ENCODE data around the gene SNPH.

GRCh38 chr20:1247689-1248088 is 18.4 kb upstream of the SNPH start:
- TF ChIP-seq CTCF (IDR thresholded peaks at IDR 0.05) (no peak), POLR2A (IDR thresholded peaks at IDR 0.05) (no peak)
